ENCODE measurements around the gene CADPS.

DNA sequence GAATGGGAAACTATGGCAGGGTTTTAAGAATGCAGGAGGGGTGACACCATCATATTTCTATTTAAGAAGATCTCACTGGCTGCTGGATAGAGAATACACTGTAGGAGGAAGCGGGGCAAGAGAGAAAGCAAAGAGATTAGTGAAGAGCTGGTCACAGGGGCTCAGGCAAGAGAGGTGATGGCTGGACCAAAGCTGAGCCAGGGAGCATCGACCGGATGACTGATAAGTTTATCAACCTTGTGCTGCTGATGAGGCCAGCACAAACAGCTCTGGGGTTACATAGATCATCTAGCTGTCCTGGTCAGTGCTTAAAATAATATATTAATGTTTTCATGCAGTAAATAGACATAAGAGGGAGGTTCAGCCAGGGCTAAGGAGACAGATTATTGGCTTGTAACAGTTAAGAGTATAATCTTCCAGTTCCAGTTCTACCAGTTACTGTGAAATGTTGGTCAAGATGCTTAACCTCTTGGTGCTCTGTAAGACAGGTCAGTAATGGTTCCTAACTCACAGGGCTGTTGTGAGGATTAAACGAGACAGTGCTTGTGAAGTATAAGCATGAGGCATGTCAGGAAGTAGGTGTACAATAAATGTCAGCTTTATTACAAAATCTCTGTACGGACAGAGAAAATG, 300.8 kb downstream of the CADPS start:
- TF ChIP-seq POLR2AphosphoS5 (IDR thresholded peaks at IDR 0.05; ENCODE audit: control insufficient read depth, insufficient read depth, low read depth, low read length), result no peak
- TF ChIP-seq, protein P1, sequence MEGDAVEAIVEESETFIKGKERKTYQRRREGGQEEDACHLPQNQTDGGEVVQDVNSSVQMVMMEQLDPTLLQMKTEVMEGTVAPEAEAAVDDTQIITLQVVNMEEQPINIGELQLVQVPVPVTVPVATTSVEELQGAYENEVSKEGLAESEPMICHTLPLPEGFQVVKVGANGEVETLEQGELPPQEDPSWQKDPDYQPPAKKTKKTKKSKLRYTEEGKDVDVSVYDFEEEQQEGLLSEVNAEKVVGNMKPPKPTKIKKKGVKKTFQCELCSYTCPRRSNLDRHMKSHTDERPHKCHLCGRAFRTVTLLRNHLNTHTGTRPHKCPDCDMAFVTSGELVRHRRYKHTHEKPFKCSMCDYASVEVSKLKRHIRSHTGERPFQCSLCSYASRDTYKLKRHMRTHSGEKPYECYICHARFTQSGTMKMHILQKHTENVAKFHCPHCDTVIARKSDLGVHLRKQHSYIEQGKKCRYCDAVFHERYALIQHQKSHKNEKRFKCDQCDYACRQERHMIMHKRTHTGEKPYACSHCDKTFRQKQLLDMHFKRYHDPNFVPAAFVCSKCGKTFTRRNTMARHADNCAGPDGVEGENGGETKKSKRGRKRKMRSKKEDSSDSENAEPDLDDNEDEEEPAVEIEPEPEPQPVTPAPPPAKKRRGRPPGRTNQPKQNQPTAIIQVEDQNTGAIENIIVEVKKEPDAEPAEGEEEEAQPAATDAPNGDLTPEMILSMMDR (IDR thresholded peaks at IDR 0.05 in 2 of 3, conservative IDR thresholded peaks at IDR 0.05 in 1 of 3; ENCODE audit: insufficient read depth in 2 of 3, low read depth in 1 of 3, low read length in 3 of 3), result no peak

All from K562 (cell line).